ENCODE results near the gene TIMM8B. TPM values are rescaled to one million over a fixed set of nuclear protein-coding genes. Genes with fewer than 3 reads are reported as not detected.
"Not testable (repeated sequence)": the region's sequence is repeated elsewhere in the genome, so short reads cannot be mapped to it uniquely, and the experiment has no call there.

Gene TIMM8B
- total and polyA plus RNA-seq, 2 experiments from 2014 or later, result 33.8 to 106 TPM

DNA sequence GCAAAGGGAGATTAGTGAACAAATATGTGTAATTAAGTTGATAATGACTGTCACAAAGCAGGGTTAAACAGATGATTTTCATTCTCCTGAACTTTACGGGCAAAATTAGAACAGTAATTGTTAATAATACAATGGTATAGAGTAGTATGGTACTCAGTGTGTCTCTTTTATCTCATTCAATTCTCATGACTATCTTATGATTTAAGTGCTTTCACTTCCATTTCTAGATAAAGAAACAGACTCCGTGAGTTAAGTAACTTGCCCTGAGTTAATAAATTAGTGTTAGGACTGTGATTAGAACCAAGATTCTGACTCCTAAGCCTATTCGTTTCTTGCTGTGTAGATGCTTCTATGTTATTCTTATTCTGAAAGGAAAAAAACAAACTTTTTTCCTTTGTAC lies 34.8 kb downstream of the TIMM8B start:
- no peak overlapping the region for H3K4me3 ChIP-seq
- peaks cover 6% of the 10 kb centered on the region; the same call in 1 of the 2 replicates for H3K36me3 ChIP-seq (ENCODE audit: low read depth)
- no peaks in the 10 kb centered on the region for H3K27me3 ChIP-seq (replicated peaks; ENCODE audit: insufficient read depth)
- H3K9ac ChIP-seq, result no peak overlapping the region
- peaks cover 14% of the 10 kb centered on the region for H3K79me2 ChIP-seq (ENCODE audit: insufficient read depth)
- H3K9me2 ChIP-seq (ENCODE audit: insufficient read depth), result no peaks in the 10 kb centered on the region
- DNase-seq, result no peak
- H3K27ac ChIP-seq, result no peak overlapping the region
- 82 to 89% methylated on average over 3 of the region's 3 CpGs for WGBS, 2 experiments (ENCODE audit: low coverage in 1 of 2, low lambda C conversion rate in 2 of 2, missing lambda C conversion rate in 2 of 2)
- peaks cover 8% of the 10 kb centered on the region; the same call in 1 of the 2 replicates for H3F3A ChIP-seq (ENCODE audit: insufficient read depth)
- TF ChIP-seq EZH2phosphoT487 (IDR thresholded peaks at IDR 0.05; ENCODE audit: insufficient read depth, low read depth) (no peak), EZH2 (IDR thresholded peaks at IDR 0.05; ENCODE audit: insufficient read depth, poor library complexity, severe bottlenecking) (no peak)
- no peak overlapping the region for H3K4me2 ChIP-seq (ENCODE audit: unreplicated experiment)
- H3K4me1 ChIP-seq (ENCODE audit: insufficient read depth), result peaks cover 9% of the 10 kb centered on the region
- H3K9me3 ChIP-seq (ENCODE audit: low read depth), result no peaks in the 10 kb centered on the region
- no peak overlapping the region for H2AFZ ChIP-seq
- in situ Hi-C loops (cut with MboI), result no loop called here
- H4K20me1 ChIP-seq (ENCODE audit: insufficient read depth), result no peaks in the 10 kb centered on the region

GRCh38 chr11:112050721-112051120 lies 35.8 kb downstream of the TIMM8B start:
- WGBS, 2 experiments (ENCODE audit: low coverage in 1 of 2, low lambda C conversion rate in 2 of 2, missing lambda C conversion rate in 2 of 2), result 84% methylated on average over 3 of the region's 3 CpGs
- peaks cover 8% of the 10 kb centered on the region; the same call in 1 of the 2 replicates for H3F3A ChIP-seq (ENCODE audit: insufficient read depth)
- H3K27me3 ChIP-seq (replicated peaks; ENCODE audit: insufficient read depth), result no peaks in the 10 kb centered on the region
- H3K4me3 ChIP-seq, result no peak overlapping the region
- H3K36me3 ChIP-seq (ENCODE audit: low read depth), result peaks cover 11% of the 10 kb centered on the region; the same call in 1 of the 2 replicates
- H3K9me3 ChIP-seq (ENCODE audit: low read depth), result no peaks in the 10 kb centered on the region
- H3K4me2 ChIP-seq (ENCODE audit: unreplicated experiment), result no peak overlapping the region
- no peak for DNase-seq
- in situ Hi-C loops (cut with MboI), result no loop called here
- H3K9ac ChIP-seq, result no peak overlapping the region
- no peak overlapping the region for H2AFZ ChIP-seq
- no peak for TF ChIP-seq EZH2 (IDR thresholded peaks at IDR 0.05; ENCODE audit: insufficient read depth, poor library complexity, severe bottlenecking)
- no peak for TF ChIP-seq EZH2phosphoT487 (IDR thresholded peaks at IDR 0.05; ENCODE audit: insufficient read depth, low read depth)
- H4K20me1 ChIP-seq (ENCODE audit: insufficient read depth), result no peaks in the 10 kb centered on the region
- no peaks in the 10 kb centered on the region for H3K9me2 ChIP-seq (ENCODE audit: insufficient read depth)
- peaks cover 9% of the 10 kb centered on the region for H3K4me1 ChIP-seq (ENCODE audit: insufficient read depth)
- no peak overlapping the region for H3K27ac ChIP-seq
- H3K79me2 ChIP-seq (ENCODE audit: insufficient read depth), result peaks cover 14% of the 10 kb centered on the region

- Histone ChIP-seq H3K79me2 (ENCODE audit: insufficient read depth) (peaks cover 14% of the 10 kb centered on the region), H3K27me3 (replicated peaks; ENCODE audit: insufficient read depth) (no peaks in the 10 kb centered on the region), H3K9ac (no peak overlapping the region), H2AFZ (no peak overlapping the region), H3K4me2 (ENCODE audit: unreplicated experiment) (no peak overlapping the region), H3K9me3 (ENCODE audit: low read depth) (no peaks in the 10 kb centered on the region), H3K4me1 (ENCODE audit: insufficient read depth) (peaks cover 9% of the 10 kb centered on the region), H3K4me3 (no peak overlapping the region), H3K9me2 (ENCODE audit: insufficient read depth) (no peaks in the 10 kb centered on the region), H3K36me3 (ENCODE audit: low read depth) (peaks cover 19% of the 10 kb centered on the region; the same call in 1 of the 2 replicates), H4K20me1 (ENCODE audit: insufficient read depth) (no peaks in the 10 kb centered on the region), H3K27ac (no peak overlapping the region), H3F3A (ENCODE audit: insufficient read depth) (peaks cover 8% of the 10 kb centered on the region; the same call in 1 of the 2 replicates)
- in situ Hi-C loops (cut with MboI), result no loop called here
- whole genome bisulfite sequencing, 2 experiments (ENCODE audit: low coverage in 1 of 2, low lambda C conversion rate in 2 of 2, missing lambda C conversion rate in 2 of 2), result 50 to 51% methylated on average over 2 of the region's 2 CpGs
- DNase-seq, result no peak
- TF ChIP-seq EZH2phosphoT487 (IDR thresholded peaks at IDR 0.05; ENCODE audit: insufficient read depth, low read depth), result no peak
- no peak for TF ChIP-seq EZH2 (IDR thresholded peaks at IDR 0.05; ENCODE audit: insufficient read depth, poor library complexity, severe bottlenecking)
Measured at GRCh38 chr11:112049777-112050176, 36.8 kb downstream of the TIMM8B start.

GRCh38 chr11:112048256-112048655 lies 38.3 kb downstream of the TIMM8B start:
- WGBS, 2 experiments (ENCODE audit: low coverage in 1 of 2, low lambda C conversion rate in 2 of 2, missing lambda C conversion rate in 2 of 2), result 67 to 79% methylated on average over 3 of the region's 3 CpGs

GRCh38 chr11:112046647-112047046 lies 39.9 kb downstream of the TIMM8B start:
- in situ Hi-C loops (cut with MboI); H2AFZ ChIP-seq; H3K9me2 ChIP-seq (ENCODE audit: insufficient read depth); H4K20me1 ChIP-seq (ENCODE audit: insufficient read depth); H3K9me3 ChIP-seq (ENCODE audit: low read depth); DNase-seq; H3K4me3 ChIP-seq; H3K27me3 ChIP-seq (replicated peaks; ENCODE audit: insufficient read depth); H3K27ac ChIP-seq; H3K4me2 ChIP-seq (ENCODE audit: unreplicated experiment); H3K9ac ChIP-seq: not testable (repeated sequence)
- H3K4me1 ChIP-seq (ENCODE audit: insufficient read depth), result peaks cover 20% of the 10 kb centered on the region
- WGBS, 2 experiments (ENCODE audit: low coverage in 1 of 2, low lambda C conversion rate in 2 of 2, missing lambda C conversion rate in 2 of 2), result 94 to 98% methylated on average over 2 of the region's 2 CpGs
- H3K79me2 ChIP-seq (ENCODE audit: insufficient read depth), result peaks cover 14% of the 10 kb centered on the region
- H3K36me3 ChIP-seq (ENCODE audit: low read depth), result peaks cover 28% of the 10 kb centered on the region; the same call in 1 of the 2 replicates
- H3F3A ChIP-seq (ENCODE audit: insufficient read depth), result peaks cover 23% of the 10 kb centered on the region

More at GRCh38 chr11:112048256-112048655, 38.3 kb downstream of the TIMM8B start:
- H3K4me2 ChIP-seq (ENCODE audit: unreplicated experiment); H2AFZ ChIP-seq; H3K9ac ChIP-seq; H3K4me1 ChIP-seq (ENCODE audit: insufficient read depth); in situ Hi-C loops (cut with MboI); H3F3A ChIP-seq (ENCODE audit: insufficient read depth); H4K20me1 ChIP-seq (ENCODE audit: insufficient read depth); DNase-seq; H3K27me3 ChIP-seq (replicated peaks; ENCODE audit: insufficient read depth); H3K4me3 ChIP-seq; H3K9me2 ChIP-seq (ENCODE audit: insufficient read depth); H3K9me3 ChIP-seq (ENCODE audit: low read depth): not testable (repeated sequence)
- Histone ChIP-seq H3K36me3 (ENCODE audit: low read depth) (peaks cover 28% of the 10 kb centered on the region; the same call in 1 of the 2 replicates), H3K27ac (0 out of 2 replicates have a peak overlapping the region, but pooled peaks have one; percentile 1), H3K79me2 (ENCODE audit: insufficient read depth) (peaks cover 14% of the 10 kb centered on the region)

All from GM23248 (cell line).